ENCODE results near the gene VDAC1.

VDAC1 gene

DNA sequence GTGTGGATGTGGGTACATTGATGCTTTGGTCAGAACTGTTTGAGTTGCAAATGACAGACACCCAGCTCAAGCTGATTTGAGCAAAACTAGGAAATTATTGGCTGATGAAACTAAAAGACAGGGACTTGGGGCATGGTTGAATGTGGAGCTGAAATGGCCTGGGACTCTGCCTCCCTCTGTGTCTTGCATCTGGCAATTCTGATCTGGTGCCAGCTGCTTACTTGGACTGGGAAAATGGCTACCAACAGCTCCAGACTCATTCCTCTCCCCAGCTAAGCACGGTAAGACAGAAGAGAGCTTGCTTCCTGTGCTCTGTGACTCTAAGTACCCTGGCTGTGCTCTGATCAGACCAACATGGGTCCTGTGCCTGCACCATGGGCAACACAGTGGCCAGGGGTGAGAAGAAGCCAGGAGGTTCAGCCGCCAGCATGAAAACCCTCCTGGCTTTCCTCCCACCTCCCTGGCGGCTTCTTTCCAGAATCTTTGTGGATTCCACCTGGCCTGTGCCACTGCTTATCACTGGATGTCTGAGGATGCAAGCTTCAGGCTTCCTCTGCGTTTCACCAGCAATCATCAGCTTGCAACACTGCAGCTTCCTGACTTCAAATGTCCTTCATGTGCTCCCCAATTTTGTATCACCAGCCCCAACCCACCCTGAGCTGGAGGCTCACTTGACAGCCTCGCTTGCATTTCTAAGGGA is 80.4 kb downstream of the VDAC1 start:
- DNase-seq: peak; percentile 41

DNA sequence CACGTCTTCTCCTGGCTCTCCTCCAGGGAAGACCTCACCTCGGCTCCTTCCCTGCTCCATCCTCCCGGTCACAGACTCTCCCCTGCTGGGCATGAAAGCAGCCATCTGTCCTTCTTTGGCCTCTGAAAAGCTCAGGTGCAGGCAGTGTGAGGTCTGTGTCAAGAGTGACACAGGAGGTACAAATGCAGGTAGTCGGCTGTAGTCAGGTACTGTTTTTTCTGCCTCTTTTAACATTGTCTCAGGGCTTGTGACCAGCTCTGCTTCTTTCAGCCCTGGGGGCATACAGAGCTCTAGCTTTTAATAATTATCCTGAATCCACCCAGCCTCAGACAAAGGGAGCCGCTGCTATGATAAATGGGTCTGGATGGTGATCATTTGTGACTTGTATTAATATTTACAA is 82.8 kb downstream of the VDAC1 start:
- DNase-seq: no peak

Measured in NCI-H1694 (cell line).